ENCODE data around the gene ETFBKMT. TPM values are rescaled to one million over a fixed set of nuclear protein-coding genes. Genes with fewer than 3 reads are reported as not detected.
"Not testable (repeated sequence)": the region's sequence is repeated elsewhere in the genome, so short reads cannot be mapped to it uniquely, and the experiment has no call there.

ETFBKMT gene
- total RNA-seq, 2 donors from 2014 or later = 1.4 to 2.5 TPM

- no peak for ATAC-seq (ENCODE audit: insufficient number of reproducible peaks, low FRiP score, low read depth)
Measured at GRCh38 chr12:31710021-31710818, 50.7 kb downstream of the ETFBKMT start.

GRCh38 chr12:31712877-31713276, 53.4 kb downstream of the ETFBKMT start:
- ATAC-seq (ENCODE audit: insufficient number of reproducible peaks, low FRiP score, low read depth) (no peak), DNase-seq (ENCODE audit: low spot score) (no peak)
- no peak for TF ChIP-seq CTCF (IDR thresholded peaks at IDR 0.05)
- no peaks in the 10 kb centered on the region for H3K4me1 ChIP-seq (ENCODE audit: control insufficient read depth in 1 of 2, low read depth in 2 of 2)
- H3K9me3 ChIP-seq = peaks cover 10% of the 10 kb centered on the region
- no peak overlapping the region for H3K4me3 ChIP-seq
- no peaks in the 10 kb centered on the region for H3K27me3 ChIP-seq (replicated peaks; ENCODE audit: insufficient read depth)
- H3K36me3 ChIP-seq = peaks cover 11% of the 10 kb centered on the region
- no peak overlapping the region for H3K27ac ChIP-seq

More at GRCh38 chr12:31710021-31710818, 50.7 kb downstream of the ETFBKMT start:
- no peak overlapping the region for H3K27ac ChIP-seq
- no peaks in the 10 kb centered on the region for H3K27me3 ChIP-seq (replicated peaks; ENCODE audit: insufficient read depth)
- peaks cover 11% of the 10 kb centered on the region for H3K36me3 ChIP-seq
- H3K4me3 ChIP-seq = no peak overlapping the region
- no peak for DNase-seq (ENCODE audit: low spot score)
- peaks cover 15% of the 10 kb centered on the region for H3K9me3 ChIP-seq
- H3K4me1 ChIP-seq (ENCODE audit: control insufficient read depth in 1 of 2, low read depth in 2 of 2) = no peaks in the 10 kb centered on the region
- TF ChIP-seq CTCF (IDR thresholded peaks at IDR 0.05) = no peak

- Histone ChIP-seq H3K27me3 (replicated peaks; ENCODE audit: insufficient read depth) (no peaks in the 10 kb centered on the region), H3K4me1 (ENCODE audit: control insufficient read depth in 1 of 2, low read depth in 2 of 2) (no peaks in the 10 kb centered on the region), H3K36me3 (no peaks in the 10 kb centered on the region), H3K4me3 (no peak overlapping the region), H3K27ac (no peak overlapping the region), H3K9me3 (no peaks in the 10 kb centered on the region)
- ATAC-seq (ENCODE audit: insufficient number of reproducible peaks, low FRiP score, low read depth) (no peak), DNase-seq (ENCODE audit: low spot score) (no peak)
- TF ChIP-seq CTCF (IDR thresholded peaks at IDR 0.05) = no peak
Measured at GRCh38 chr12:31714406-31715271, 55.2 kb downstream of the ETFBKMT start.

- no peak for TF ChIP-seq CTCF (IDR thresholded peaks at IDR 0.05)
- no peaks in the 10 kb centered on the region for H3K4me1 ChIP-seq (ENCODE audit: control insufficient read depth in 1 of 2, low read depth in 2 of 2)
- no peak overlapping the region for H3K27ac ChIP-seq
- DNase-seq (ENCODE audit: low spot score) (no peak), ATAC-seq (ENCODE audit: insufficient number of reproducible peaks, low FRiP score, low read depth) (no peak)
- H3K36me3 ChIP-seq = no peaks in the 10 kb centered on the region
- H3K9me3 ChIP-seq = no peaks in the 10 kb centered on the region
- no peak overlapping the region for H3K4me3 ChIP-seq
- no peaks in the 10 kb centered on the region for H3K27me3 ChIP-seq (replicated peaks; ENCODE audit: insufficient read depth)
Measured at GRCh38 chr12:31715283-31715825, 55.9 kb downstream of the ETFBKMT start.

GRCh38 chr12:31716998-31717397, 57.5 kb downstream of the ETFBKMT start:
- not testable (repeated sequence) for H3K27ac ChIP-seq; H3K36me3 ChIP-seq; H3K9me3 ChIP-seq; H3K4me1 ChIP-seq (ENCODE audit: control insufficient read depth in 1 of 2, low read depth in 2 of 2); H3K4me3 ChIP-seq; ATAC-seq (ENCODE audit: insufficient number of reproducible peaks, low FRiP score, low read depth); DNase-seq (ENCODE audit: low spot score); H3K27me3 ChIP-seq (replicated peaks; ENCODE audit: insufficient read depth)

GRCh38 chr12:31718542-31719198, 59.2 kb downstream of the ETFBKMT start:
- not testable (repeated sequence) for H3K4me3 ChIP-seq; ATAC-seq (ENCODE audit: insufficient number of reproducible peaks, low FRiP score, low read depth); DNase-seq (ENCODE audit: low spot score); H3K36me3 ChIP-seq; H3K9me3 ChIP-seq; H3K4me1 ChIP-seq (ENCODE audit: control insufficient read depth in 1 of 2, low read depth in 2 of 2); H3K27ac ChIP-seq; H3K27me3 ChIP-seq (replicated peaks; ENCODE audit: insufficient read depth)

Data from thoracic aorta (tissue), 2 donors.